Breast epithelium (tissue), 3 donors: ENCODE results near the gene LRRK1.

Experiments used
- CTCF ChIP-seq, 3 donors: fragments of 450-650 bp; IDR thresholded peaks; one replicate each; pipeline ENCODE4 v1.5.1; 2016 to 2017; ENCODE audit warnings: antibody characterized with exemption in 3 of 3, mild to moderate bottlenecking in 3 of 3, moderate library complexity in 3 of 3
- POLR2AphosphoS5 ChIP-seq, 3 donors: sonication (generic); formaldehyde crosslinking; IDR thresholded peaks; one replicate each; pipeline ENCODE4 v1.6.1; 2017; ENCODE audit warnings: antibody characterized with exemption in 3 of 3

- TF ChIP-seq CTCF (IDR thresholded peaks at IDR 0.05) (no peak), POLR2AphosphoS5 (IDR thresholded peaks at IDR 0.05) (no peak)
These were observed 27.7 kb upstream of the LRRK1 start for GRCh38 chr15:100891307-100892012.
